K562 (cell line): ENCODE results near the gene EEF2.

Source experiments
- BRF1 ChIP-seq: IDR thresholded peaks from 3 replicates; pipeline ENCODE4 v1.6.1; 2011; ENCODE audit warnings: borderline replicate concordance, mild to moderate bottlenecking; ENCODE audit not compliant: insufficient read length; ENCODE audit errors: extremely low read depth
- EGR1 ChIP-seq: fragments of 450-650 bp; conservative IDR thresholded peaks from 2 replicates; pipeline ENCODE4 v1.6.1; 2017; ENCODE audit warnings: mild to moderate bottlenecking
- EP300 ChIP-seq: IDR thresholded peaks from 2 replicates; pipeline ENCODE4 v1.6.1; 2012; ENCODE audit warnings: low read length, improper control_type of control experiment
- ETV1 ChIP-seq: fragments of 450-650 bp; conservative IDR thresholded peaks from 2 replicates; pipeline ENCODE4 v1.6.1; 2016; ENCODE audit warnings: missing genetic modification characterization, control low read depth, low read depth, missing compliant biosample characterization
- FOXJ3 ChIP-seq: sonication (generic); formaldehyde crosslinking; IDR thresholded peaks from 2 replicates; pipeline ENCODE4 v1.4.0; 2020; ENCODE audit warnings: mild to moderate bottlenecking, missing genetic modification reagents
- NFIC ChIP-seq: fragments of 450-650 bp; IDR thresholded peaks from 2 replicates; pipeline ENCODE4 v1.6.1; 2017; ENCODE audit warnings: mild to moderate bottlenecking, inconsistent platforms
- POLR2A ChIP-seq: fragments of 450-650 bp; conservative IDR thresholded peaks from 2 replicates; pipeline ENCODE4 v1.6.1; 2016
- SRSF1 ChIP-seq: fragments of 200-400 bp; formaldehyde crosslinking; IDR thresholded peaks from 2 replicates; pipeline ENCODE4 v1.6.1; 2017; ENCODE audit warnings: mild to moderate bottlenecking, low read depth, low read length, moderate library complexity
- ZFP36 ChIP-seq: fragments of 150-350 bp; IDR thresholded peaks from 2 replicates; pipeline ENCODE4 v1.6.1; 2018; ENCODE audit warnings: low read length, low read depth; ENCODE audit not compliant: partially characterized antibody
- ZNF589 ChIP-seq: fragments of 200-800 bp; sonication (Bioruptor generic); IDR thresholded peaks from 2 replicates; pipeline ENCODE4 v1.6.1; 2016; ENCODE audit warnings: low read depth, missing genetic modification characterization, missing compliant biosample characterization
- TF ChIP-seq, protein P1 (sequence below): fragments of 450-650 bp; formaldehyde crosslinking; IDR thresholded peaks from 2 replicates; pipeline ENCODE4 v1.4.0; 2022; ENCODE audit warnings: missing genetic modification characterization

GRCh38 chr19:4025317-4025716 is 40.1 kb upstream of the EEF2 start:
- TF ChIP-seq EGR1 (no peak), FOXJ3 (CRISPR knock-in tag) (no peak), EP300 (no peak), ETV1 (no peak), ZFP36 (no peak), BRF1 (no peak), ZNF589 (no peak), NFIC (no peak), POLR2A (no peak), SRSF1 (no peak)
- TF ChIP-seq, protein P1, sequence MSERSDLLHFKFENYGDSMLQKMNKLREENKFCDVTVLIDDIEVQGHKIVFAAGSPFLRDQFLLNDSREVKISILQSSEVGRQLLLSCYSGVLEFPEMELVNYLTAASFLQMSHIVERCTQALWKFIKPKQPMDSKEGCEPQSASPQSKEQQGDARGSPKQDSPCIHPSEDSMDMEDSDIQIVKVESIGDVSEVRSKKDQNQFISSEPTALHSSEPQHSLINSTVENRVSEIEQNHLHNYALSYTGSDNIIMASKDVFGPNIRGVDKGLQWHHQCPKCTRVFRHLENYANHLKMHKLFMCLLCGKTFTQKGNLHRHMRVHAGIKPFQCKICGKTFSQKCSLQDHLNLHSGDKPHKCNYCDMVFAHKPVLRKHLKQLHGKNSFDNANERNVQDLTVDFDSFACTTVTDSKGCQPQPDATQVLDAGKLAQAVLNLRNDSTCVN (CRISPR knock-in tag): no peak
